PC-9 (cell line): ENCODE measurements around the gene LAMTOR4. TPM values are rescaled to one million over a fixed set of nuclear protein-coding genes. Genes with fewer than 3 reads are reported as not detected.

Experiments
- BruUV-seq: library from RNA; stranded (reverse); fragments of 400-500 nt; replicated peaks from 2 replicates; lab custom pipeline; 2021; lab: Mats Ljungman, UMichigan
- CTCF ChIA-PET: fragments of 300-600 bp; sonication (Branson Sonifier 250); formaldehyde crosslinking; loops from one replicate; lab custom pipeline; 2022; ENCODE audit warnings: antibody characterized with exemption; lab: Charles Lee
- POLR2A ChIA-PET: fragments of 300-600 bp; sonication (Branson Sonifier 250); formaldehyde crosslinking; loops from one replicate; lab custom pipeline; 2022; ENCODE audit warnings: antibody characterized with exemption; ENCODE audit not compliant: unreplicated experiment; lab: Charles Lee
- DNase-seq, 2 experiments: peaks; one replicate each; pipeline versions ENCODE4 v3.0.0 to v3.0.0-alpha.2; 2015 to 2022; ENCODE audit warnings: mixed read lengths in 1 of 2
- H2AFZ ChIP-seq: fragments of 200-600 bp; sonication (generic); 2 replicates; pipeline ENCODE4 v1.8.1; 2017; ENCODE audit warnings: antibody characterized with exemption
- H3F3A ChIP-seq: fragments of 200-600 bp; sonication (generic); 2 replicates; pipeline ENCODE4 v1.8.1; 2017; ENCODE audit warnings: antibody characterized with exemption, mild to moderate bottlenecking, low read depth; ENCODE audit not compliant: insufficient read depth
- H3K27ac ChIP-seq: fragments of 200-600 bp; sonication (generic); 2 replicates; pipeline ENCODE4 v1.6.1; 2016; ENCODE audit warnings: mixed run types
- H3K27me3 ChIP-seq: fragments of 200-600 bp; sonication (generic); 2 replicates; pipeline ENCODE4 v1.6.1; 2016; ENCODE audit warnings: low read depth, mixed run types; ENCODE audit not compliant: insufficient read depth
- H3K36me3 ChIP-seq: fragments of 200-600 bp; sonication (generic); 2 replicates; pipeline ENCODE4 v1.6.1; 2016; ENCODE audit warnings: low read depth, mixed run types
- H3K4me1 ChIP-seq: fragments of 200-600 bp; sonication (generic); replicated peaks from 2 replicates; pipeline ENCODE4 v1.6.1; 2016; ENCODE audit warnings: mixed run types; ENCODE audit not compliant: insufficient read depth
- H3K4me2 ChIP-seq: fragments of 200-600 bp; sonication (generic); 2 replicates; pipeline ENCODE4 v1.6.1; 2017; ENCODE audit warnings: mixed run types
- H3K4me3 ChIP-seq: fragments of 200-600 bp; sonication (generic); 2 replicates; pipeline ENCODE4 v1.6.1; 2016; ENCODE audit warnings: mixed run types
- H3K79me2 ChIP-seq: fragments of 200-600 bp; sonication (generic); 2 replicates; pipeline ENCODE4 v1.6.1; 2017; ENCODE audit warnings: low read depth, mixed run types
- H3K9me2 ChIP-seq: fragments of 200-600 bp; sonication (generic); 2 replicates; pipeline ENCODE4 v1.8.1; 2017; ENCODE audit warnings: mild to moderate bottlenecking; ENCODE audit not compliant: insufficient read depth
- H3K9me3 ChIP-seq: fragments of 200-600 bp; sonication (generic); 2 replicates; pipeline ENCODE4 v1.8.1; 2016; ENCODE audit warnings: low read depth; ENCODE audit not compliant: insufficient read depth
- H4K20me1 ChIP-seq: fragments of 200-600 bp; sonication (generic); 2 replicates; pipeline ENCODE4 v1.8.1; 2017; ENCODE audit not compliant: insufficient read depth
- EZH2 ChIP-seq: fragments of 200-600 bp; sonication (generic); IDR thresholded peaks from 2 replicates; pipeline ENCODE4 v1.8.0; 2017; ENCODE audit warnings: antibody characterized with exemption, low read depth
- intact Hi-C: fragments of 100-400 bp; cut with micrococcal nuclease; formaldehyde crosslinking; loops from one replicate; pipeline ENCODE4 v1.10.0; 2022; ENCODE audit not compliant: unreplicated experiment
- total RNA-seq: library from RNA; stranded (reverse); gene quantifications from 2 replicates; pipeline ENCODE4 v1.2.3, GENCODE V29; 2021
- TF ChIP-seq, protein P1 (sequence below): fragments of 200-600 bp; sonication (generic); conservative IDR thresholded peaks from 2 replicates; pipeline ENCODE4 v1.6.1; 2017; ENCODE audit warnings: mixed run types, antibody characterized with exemption, mild to moderate bottlenecking, moderate library complexity

LAMTOR4 gene
- total RNA-seq, 1 experiment from 2014 or later = 160 TPM

DNA sequence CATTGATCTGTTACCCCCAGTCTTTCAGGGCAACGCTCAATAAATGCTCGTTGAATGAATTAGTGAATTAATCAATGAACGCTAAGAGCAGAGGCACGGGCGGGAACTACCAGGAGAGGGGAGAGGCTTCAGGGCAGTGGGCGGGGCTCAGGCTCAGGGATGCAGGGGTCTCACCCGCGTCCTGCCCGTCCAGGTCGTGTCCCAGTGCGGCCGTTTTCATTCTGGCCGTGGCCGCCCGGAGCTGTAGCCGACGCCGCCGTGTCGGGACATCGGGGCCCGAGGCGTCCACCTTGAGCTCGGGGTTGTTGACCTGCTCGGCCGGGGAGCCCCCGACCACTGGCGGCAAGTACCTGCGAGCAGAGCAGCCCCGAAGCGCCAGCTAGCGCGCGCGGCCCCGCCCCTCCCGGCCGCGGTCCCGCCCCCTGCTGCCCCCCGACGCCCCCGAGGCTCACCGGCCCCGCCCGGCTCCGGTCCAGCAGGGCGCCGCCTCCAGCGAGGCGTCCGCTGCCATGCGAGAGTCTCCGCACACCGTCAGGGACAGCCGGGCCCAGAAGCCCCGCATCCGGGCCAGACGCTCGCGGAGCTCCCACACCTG is 22.5 kb downstream of the LAMTOR4 start:
- Histone ChIP-seq H3K4me1 (no peaks in the 10 kb centered on the region), H3K27ac (no peak overlapping the region), H4K20me1 (no peaks in the 10 kb centered on the region), H3K4me2 (peak overlapping the region; percentile 45; the same call in 1 of the 2 replicates), H3K27me3 (peaks cover 47% of the 10 kb centered on the region), H3F3A (no peaks in the 10 kb centered on the region; the same call in 1 of the 2 replicates), H3K36me3 (no peaks in the 10 kb centered on the region), H2AFZ (no peak overlapping the region), H3K4me3 (no peak overlapping the region; the same call in 1 of the 2 replicates), H3K79me2 (no peaks in the 10 kb centered on the region), H3K9me3 (no peaks in the 10 kb centered on the region), H3K9me2 (no peaks in the 10 kb centered on the region)
- TF ChIP-seq EZH2 = no peak
- TF ChIP-seq, protein P1, sequence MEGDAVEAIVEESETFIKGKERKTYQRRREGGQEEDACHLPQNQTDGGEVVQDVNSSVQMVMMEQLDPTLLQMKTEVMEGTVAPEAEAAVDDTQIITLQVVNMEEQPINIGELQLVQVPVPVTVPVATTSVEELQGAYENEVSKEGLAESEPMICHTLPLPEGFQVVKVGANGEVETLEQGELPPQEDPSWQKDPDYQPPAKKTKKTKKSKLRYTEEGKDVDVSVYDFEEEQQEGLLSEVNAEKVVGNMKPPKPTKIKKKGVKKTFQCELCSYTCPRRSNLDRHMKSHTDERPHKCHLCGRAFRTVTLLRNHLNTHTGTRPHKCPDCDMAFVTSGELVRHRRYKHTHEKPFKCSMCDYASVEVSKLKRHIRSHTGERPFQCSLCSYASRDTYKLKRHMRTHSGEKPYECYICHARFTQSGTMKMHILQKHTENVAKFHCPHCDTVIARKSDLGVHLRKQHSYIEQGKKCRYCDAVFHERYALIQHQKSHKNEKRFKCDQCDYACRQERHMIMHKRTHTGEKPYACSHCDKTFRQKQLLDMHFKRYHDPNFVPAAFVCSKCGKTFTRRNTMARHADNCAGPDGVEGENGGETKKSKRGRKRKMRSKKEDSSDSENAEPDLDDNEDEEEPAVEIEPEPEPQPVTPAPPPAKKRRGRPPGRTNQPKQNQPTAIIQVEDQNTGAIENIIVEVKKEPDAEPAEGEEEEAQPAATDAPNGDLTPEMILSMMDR = no peak
- no peak for DNase-seq
- POLR2A ChIA-PET = no interaction called here
- CTCF ChIA-PET = no interaction called here
- intact Hi-C loops = no loop called here
- no TSS peak for BruUV-seq

DNA sequence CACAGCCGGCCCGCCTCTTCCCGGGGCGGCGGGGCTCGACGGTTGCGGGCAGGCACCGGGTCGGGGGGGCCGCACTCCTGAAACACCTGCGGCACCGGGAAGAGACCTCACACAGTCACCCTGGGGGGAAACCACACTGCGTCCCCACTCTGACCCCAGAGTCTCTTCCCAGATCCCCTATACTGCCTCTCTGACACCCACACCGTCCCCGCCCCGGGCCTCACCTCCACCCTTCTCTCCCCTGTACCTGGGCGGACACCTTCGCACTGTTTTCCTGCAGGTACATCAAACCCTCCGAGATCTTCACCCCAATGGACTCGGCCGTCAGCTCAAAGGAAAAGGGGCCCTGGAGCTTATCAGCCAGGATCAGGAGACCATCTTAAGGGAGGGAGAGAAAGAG is 23.1 kb downstream of the LAMTOR4 start:
- Histone ChIP-seq H3K36me3 (no peaks in the 10 kb centered on the region), H3K27me3 (peaks cover 41% of the 10 kb centered on the region), H3K4me3 (no peak overlapping the region), H3K9me3 (no peaks in the 10 kb centered on the region), H3K4me2 (no peak overlapping the region), H3K4me1 (0 out of 2 replicates have a peak, but pooled peaks cover 5% of the 10 kb centered on the region), H3K9me2 (no peaks in the 10 kb centered on the region), H4K20me1 (no peaks in the 10 kb centered on the region), H2AFZ (no peak overlapping the region), H3K79me2 (no peaks in the 10 kb centered on the region), H3F3A (peaks cover 2% of the 10 kb centered on the region; the same call in 1 of the 2 replicates), H3K27ac (no peak overlapping the region)
- intact Hi-C loops = no loop called here
- ChIA-PET CTCF (no interaction called here), POLR2A (no interaction called here)
- BruUV-seq = no TSS peak
- TF ChIP-seq EZH2 = no peak
- TF ChIP-seq, protein P1 = no peak
- no peak for DNase-seq

- TF ChIP-seq, protein P1 = no peak; the same call in 1 of the 2 replicates
- no peak for TF ChIP-seq EZH2
- H3K27me3 ChIP-seq = peaks cover 22% of the 10 kb centered on the region
- no peak overlapping the region for H3K27ac ChIP-seq
- H3K4me3 ChIP-seq = no peak overlapping the region
- H3K9me2 ChIP-seq = no peaks in the 10 kb centered on the region
- no peaks in the 10 kb centered on the region for H3K9me3 ChIP-seq
- H3K79me2 ChIP-seq = no peaks in the 10 kb centered on the region
- no peaks in the 10 kb centered on the region for H3K36me3 ChIP-seq
- CTCF ChIA-PET = interaction anchor here (0.7 kb wide), 1 partner anchor 195 kb away, joined by 3 read pairs; no protein-coding TSS in a partner anchor
- H3K4me1 ChIP-seq = 0 out of 2 replicates have a peak, but pooled peaks cover 6% of the 10 kb centered on the region
- POLR2A ChIA-PET = no interaction called here
- no peak overlapping the region for H3K4me2 ChIP-seq
- intact Hi-C loops = no loop called here
- BruUV-seq = no TSS peak
- no peak overlapping the region for H2AFZ ChIP-seq
- DNase-seq = no peak
- H3F3A ChIP-seq = peaks cover 2% of the 10 kb centered on the region; the same call in 1 of the 2 replicates
- H4K20me1 ChIP-seq = no peaks in the 10 kb centered on the region
These were observed 25.2 kb downstream of the LAMTOR4 start for GRCh38 chr7:100173806-100174495.
